HFFc6 (cell line): ENCODE data around the gene HNRNPU. TPM values are rescaled to one million over a fixed set of nuclear protein-coding genes. Genes with fewer than 3 reads are reported as not detected.

Source experiments
- DNase-seq: peaks from one replicate; pipeline ENCODE4 v3.0.0-alpha.2; 2018
- H3K27ac Mint-ChIP-seq: 2 replicates; pipeline ENCODE4 v1.8.0; 2020; ENCODE audit warnings: mild to moderate bottlenecking, mixed read lengths
- H3K27me3 Mint-ChIP-seq: 2 replicates; pipeline ENCODE4 v1.8.0; 2021; ENCODE audit warnings: mild to moderate bottlenecking, moderate library complexity, mixed read lengths; ENCODE audit not compliant: insufficient read depth
- H3K36me3 Mint-ChIP-seq: 2 replicates; pipeline ENCODE4 v1.8.0; 2021; ENCODE audit warnings: low read depth, mixed read lengths
- H3K4me1 Mint-ChIP-seq: 2 replicates; pipeline ENCODE4 v1.8.0; 2020; ENCODE audit warnings: low read depth, mixed read lengths
- H3K4me3 Mint-ChIP-seq: 2 replicates; pipeline ENCODE4 v1.8.0; 2020; ENCODE audit warnings: mild to moderate bottlenecking, moderate library complexity, mixed read lengths
- H3K9me3 Mint-ChIP-seq: 2 replicates; pipeline ENCODE4 v1.8.0; 2020; ENCODE audit warnings: mild to moderate bottlenecking, mixed read lengths
- CTCF ChIP-seq: fragments of 200-600 bp; sonication (generic); IDR thresholded peaks from 2 replicates; pipeline ENCODE4 v1.5.0; 2021; ENCODE audit warnings: antibody characterized with exemption, mild to moderate bottlenecking
- long read RNA-seq: library from polyadenylated mRNA; unstranded; transcript quantifications from one replicate; pipeline ENCODE4 v2.0.0, GENCODE V29; 2019
- total RNA-seq, 6 experiments: library from RNA; stranded (reverse); fragmentation: NEBNext Ultra II Directional; extraction: Animal tissue kit (Norgen Biotek cat#: 25700); gene quantifications; 2 replicates in 1 of 6; 3 replicates in 5 of 6; pipeline ENCODE4 v1.2.3, GENCODE V29; 2021

The HNRNPU gene
- total RNA-seq = 100 to 1,000 TPM; 266 to 344 (median 322) TPM
- long read RNA-seq, full-length matches to known transcripts = 115 of 228 reads
- long read RNA-seq, partial matches to known transcripts = 77 of 228 reads
- long read RNA-seq, other reads (novel, unspliced or antisense) = 36 of 228 reads

- Mint-ChIP-seq H3K4me3 (peak within 1 kb of the TSS; percentile 98), H3K27ac (peak within 1 kb of the TSS; percentile 94), H3K27me3 (peaks cover 8% of the 10 kb centered on the region), H3K4me1 (peaks cover 37% of the 10 kb centered on the region), H3K36me3 (peaks cover 32% of the 10 kb centered on the region), H3K9me3 (no peaks in the 10 kb centered on the region)
- peak; percentile 72 for TF ChIP-seq CTCF
- DNase-seq = peak; percentile 92
Measured at GRCh38 chr1:244864253-244865027, at the start of gene HNRNPU. HNRNPU (minus strand) TSS chr1:244864543; CDS start chr1:244864307, 236 bp downstream.

- H3K9me3 Mint-ChIP-seq = no peaks in the 10 kb centered on the region
- H3K27me3 Mint-ChIP-seq = peaks cover 8% of the 10 kb centered on the region
- DNase-seq = no peak
- no peak for TF ChIP-seq CTCF
- H3K4me1 Mint-ChIP-seq = peaks cover 7% of the 10 kb centered on the region
- no peaks in the 10 kb centered on the region for H3K36me3 Mint-ChIP-seq
- no peak overlapping the region for H3K4me3 Mint-ChIP-seq
- no peak overlapping the region for H3K27ac Mint-ChIP-seq
Measured at GRCh38 chr1:244913806-244914205, 49.5 kb upstream of the HNRNPU start.

GRCh38 chr1:244904119-244904518 lies 39.8 kb upstream of the HNRNPU start:
- Mint-ChIP-seq H3K36me3 (no peaks in the 10 kb centered on the region), H3K27me3 (no peaks in the 10 kb centered on the region; the same call in 1 of the 2 replicates), H3K9me3 (no peaks in the 10 kb centered on the region), H3K27ac (no peak overlapping the region), H3K4me1 (peaks cover 17% of the 10 kb centered on the region), H3K4me3 (no peak overlapping the region)
- DNase-seq = no peak
- TF ChIP-seq CTCF = no peak

GRCh38 chr1:244901400-244902015 lies 37.2 kb upstream of the HNRNPU start:
- H3K4me1 Mint-ChIP-seq = peaks cover 32% of the 10 kb centered on the region
- no peak overlapping the region for H3K4me3 Mint-ChIP-seq
- H3K27ac Mint-ChIP-seq = no peak overlapping the region
- H3K9me3 Mint-ChIP-seq = no peaks in the 10 kb centered on the region
- H3K27me3 Mint-ChIP-seq = no peaks in the 10 kb centered on the region
- no peaks in the 10 kb centered on the region for H3K36me3 Mint-ChIP-seq
- no peak for TF ChIP-seq CTCF
- DNase-seq = no peak

GRCh38 chr1:244897476-244898254 lies 33.3 kb upstream of the HNRNPU start:
- Mint-ChIP-seq H3K36me3 (no peaks in the 10 kb centered on the region), H3K9me3 (no peaks in the 10 kb centered on the region)
- no peak for TF ChIP-seq CTCF

More at GRCh38 chr1:244897476-244898254, 33.3 kb upstream of the HNRNPU start:
- no peak overlapping the region for H3K27ac Mint-ChIP-seq
- H3K4me1 Mint-ChIP-seq = peaks cover 38% of the 10 kb centered on the region
- no peak for DNase-seq
- no peaks in the 10 kb centered on the region for H3K27me3 Mint-ChIP-seq
- H3K4me3 Mint-ChIP-seq = no peak overlapping the region
